Astrocyte of the spinal cord (primary cell): ENCODE results near the gene ELL.

Experiments
- DNase-seq: peaks from one replicate; pipeline ENCODE4 v3.0.0; 2011; ENCODE audit warnings: low read depth, low spot score
- H3K4me3 ChIP-seq: 2 replicates; pipeline ENCODE4 v1.5.1; 2011; ENCODE audit warnings: low read depth, mild to moderate bottlenecking, low read length, moderate library complexity
- in situ Hi-C: cut with HindIII; loops from 2 replicates; pipeline ENCODE4 v1.10.0; 2017; ENCODE audit warnings: low sequenced_read_pairs
- TF ChIP-seq, protein P1 (sequence below): IDR thresholded peaks from 2 replicates; pipeline ENCODE4 v1.5.1; 2012; ENCODE audit warnings: low read depth, mild to moderate bottlenecking, low read length, inconsistent platforms

Gene ELL

DNA sequence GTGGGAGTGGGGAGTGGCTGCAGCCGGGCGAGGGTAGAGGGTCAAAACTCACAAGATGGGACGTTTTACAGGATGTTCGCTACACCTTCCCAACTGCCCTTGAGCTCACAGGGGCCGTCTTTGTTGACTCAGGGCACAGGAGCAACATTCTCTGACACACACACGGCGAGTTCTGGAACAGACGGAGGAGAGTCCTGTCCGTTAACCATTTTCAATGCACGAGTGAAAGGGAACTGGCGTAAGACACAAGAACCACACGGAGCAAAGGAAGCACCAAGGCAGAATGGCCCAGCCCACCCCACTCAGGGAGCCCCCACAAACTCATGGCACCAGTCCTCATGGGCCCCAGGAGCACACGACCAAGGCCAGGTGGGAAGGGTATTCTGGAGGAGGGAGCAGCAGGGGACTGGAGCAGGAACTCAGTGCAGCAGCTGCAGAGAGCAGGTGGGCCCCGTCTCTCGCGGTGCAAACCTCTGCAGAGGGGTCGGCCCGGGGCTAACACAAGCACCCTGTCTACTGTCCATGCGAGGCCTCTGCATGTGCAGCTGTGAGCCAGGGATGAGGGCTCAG is 46.0 kb downstream of the ELL start:
- TF ChIP-seq, protein P1, sequence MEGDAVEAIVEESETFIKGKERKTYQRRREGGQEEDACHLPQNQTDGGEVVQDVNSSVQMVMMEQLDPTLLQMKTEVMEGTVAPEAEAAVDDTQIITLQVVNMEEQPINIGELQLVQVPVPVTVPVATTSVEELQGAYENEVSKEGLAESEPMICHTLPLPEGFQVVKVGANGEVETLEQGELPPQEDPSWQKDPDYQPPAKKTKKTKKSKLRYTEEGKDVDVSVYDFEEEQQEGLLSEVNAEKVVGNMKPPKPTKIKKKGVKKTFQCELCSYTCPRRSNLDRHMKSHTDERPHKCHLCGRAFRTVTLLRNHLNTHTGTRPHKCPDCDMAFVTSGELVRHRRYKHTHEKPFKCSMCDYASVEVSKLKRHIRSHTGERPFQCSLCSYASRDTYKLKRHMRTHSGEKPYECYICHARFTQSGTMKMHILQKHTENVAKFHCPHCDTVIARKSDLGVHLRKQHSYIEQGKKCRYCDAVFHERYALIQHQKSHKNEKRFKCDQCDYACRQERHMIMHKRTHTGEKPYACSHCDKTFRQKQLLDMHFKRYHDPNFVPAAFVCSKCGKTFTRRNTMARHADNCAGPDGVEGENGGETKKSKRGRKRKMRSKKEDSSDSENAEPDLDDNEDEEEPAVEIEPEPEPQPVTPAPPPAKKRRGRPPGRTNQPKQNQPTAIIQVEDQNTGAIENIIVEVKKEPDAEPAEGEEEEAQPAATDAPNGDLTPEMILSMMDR: no peak
- H3K4me3 ChIP-seq: no peak overlapping the region
- DNase-seq: no peak
- in situ Hi-C loops: no loop called here

GRCh38 chr19:18475004-18475453 is 46.8 kb downstream of the ELL start:
- no peak overlapping the region for H3K4me3 ChIP-seq
- no peak for DNase-seq
- in situ Hi-C loops: no loop called here
- TF ChIP-seq, protein P1: no peak

- TF ChIP-seq, protein P1: no peak
- H3K4me3 ChIP-seq: no peak overlapping the region
- DNase-seq: no peak
- in situ Hi-C loops: no loop called here
Measured at GRCh38 chr19:18474366-18474887, 47.4 kb downstream of the ELL start.

- no peak overlapping the region for H3K4me3 ChIP-seq
- in situ Hi-C loops: no loop called here
- TF ChIP-seq, protein P1: no peak
- DNase-seq: no peak
Measured at GRCh38 chr19:18473706-18474087, 48.2 kb downstream of the ELL start.

DNA sequence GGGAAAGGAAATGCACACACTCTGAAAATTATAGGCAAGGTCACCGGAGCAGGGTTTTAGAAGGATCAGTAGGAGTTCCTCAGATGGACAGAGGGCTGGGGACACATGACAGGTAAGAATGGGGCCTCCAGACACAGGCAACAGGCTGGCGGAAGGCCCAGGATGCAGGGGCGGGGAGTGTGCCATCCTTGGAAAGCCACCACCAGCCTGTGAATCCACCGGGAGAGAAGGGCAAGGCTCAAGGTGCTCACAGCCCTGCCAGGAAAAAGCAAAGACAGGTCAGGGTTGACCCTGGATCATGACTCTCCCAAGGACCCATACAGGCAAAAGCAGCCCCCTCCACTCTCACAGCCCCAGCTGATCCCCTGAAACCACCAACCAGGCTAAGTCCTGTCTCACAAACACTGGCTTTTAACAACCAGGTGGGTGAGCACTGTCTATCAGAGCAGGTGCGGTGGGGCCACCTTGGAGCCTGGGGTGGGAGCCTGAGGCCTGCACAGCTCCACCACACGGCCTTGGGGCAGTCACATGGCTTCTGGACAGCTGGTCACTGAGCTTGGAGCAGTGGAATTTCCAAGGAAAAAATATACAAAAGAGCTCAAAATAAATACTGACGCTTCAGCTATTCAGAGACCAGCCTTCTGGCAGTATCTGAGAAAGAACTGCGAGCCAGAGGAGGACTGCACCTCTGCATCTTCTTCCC is 48.7 kb downstream of the ELL start:
- no peak overlapping the region for H3K4me3 ChIP-seq
- DNase-seq: no peak
- TF ChIP-seq, protein P1: no peak
- in situ Hi-C loops: no loop called here

DNA sequence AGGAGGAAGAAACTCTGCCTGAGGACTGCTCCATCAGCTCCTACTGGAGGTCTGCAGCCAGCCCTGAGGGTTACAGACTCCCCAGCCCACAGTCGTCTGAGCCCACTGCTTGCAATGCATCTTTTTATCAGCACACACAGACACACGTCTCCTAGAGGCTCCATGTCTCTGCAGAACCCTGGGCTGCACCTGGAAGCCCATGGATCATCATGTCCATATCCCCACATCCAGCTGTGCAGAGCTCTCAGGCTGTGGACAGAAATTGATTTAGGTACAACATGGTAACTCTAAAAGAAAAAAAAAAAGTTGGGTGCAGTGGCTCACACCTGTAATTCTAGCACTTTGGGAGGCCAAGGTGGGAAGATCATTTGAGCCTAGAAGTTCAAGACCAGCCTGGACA is 51.1 kb downstream of the ELL start:
- no peak overlapping the region for H3K4me3 ChIP-seq
- TF ChIP-seq, protein P1: no peak
- in situ Hi-C loops: no loop called here
- DNase-seq: no peak
